ENCODE results near the gene OGFRL1.

DNA sequence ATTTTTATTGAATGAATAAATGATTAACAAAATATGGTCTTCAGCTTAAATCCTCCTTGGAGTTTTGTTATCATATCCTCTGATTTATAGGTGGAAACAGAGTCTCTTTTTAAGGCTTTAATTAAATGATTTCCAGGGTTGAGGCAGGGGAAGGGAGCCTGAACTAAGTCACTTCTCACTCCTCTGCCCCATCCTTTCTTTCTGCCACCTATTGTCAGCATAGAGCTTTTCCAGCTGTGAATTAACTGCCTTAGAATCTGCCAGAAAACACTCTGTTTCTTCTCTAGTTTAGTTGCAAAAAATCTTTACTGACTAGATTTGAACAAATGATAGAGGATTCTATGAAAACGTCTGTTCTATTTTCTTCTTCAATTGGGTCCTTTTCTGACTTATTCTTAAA lies 9.8 kb downstream of the OGFRL1 start:
- TF ChIP-seq, protein P1, sequence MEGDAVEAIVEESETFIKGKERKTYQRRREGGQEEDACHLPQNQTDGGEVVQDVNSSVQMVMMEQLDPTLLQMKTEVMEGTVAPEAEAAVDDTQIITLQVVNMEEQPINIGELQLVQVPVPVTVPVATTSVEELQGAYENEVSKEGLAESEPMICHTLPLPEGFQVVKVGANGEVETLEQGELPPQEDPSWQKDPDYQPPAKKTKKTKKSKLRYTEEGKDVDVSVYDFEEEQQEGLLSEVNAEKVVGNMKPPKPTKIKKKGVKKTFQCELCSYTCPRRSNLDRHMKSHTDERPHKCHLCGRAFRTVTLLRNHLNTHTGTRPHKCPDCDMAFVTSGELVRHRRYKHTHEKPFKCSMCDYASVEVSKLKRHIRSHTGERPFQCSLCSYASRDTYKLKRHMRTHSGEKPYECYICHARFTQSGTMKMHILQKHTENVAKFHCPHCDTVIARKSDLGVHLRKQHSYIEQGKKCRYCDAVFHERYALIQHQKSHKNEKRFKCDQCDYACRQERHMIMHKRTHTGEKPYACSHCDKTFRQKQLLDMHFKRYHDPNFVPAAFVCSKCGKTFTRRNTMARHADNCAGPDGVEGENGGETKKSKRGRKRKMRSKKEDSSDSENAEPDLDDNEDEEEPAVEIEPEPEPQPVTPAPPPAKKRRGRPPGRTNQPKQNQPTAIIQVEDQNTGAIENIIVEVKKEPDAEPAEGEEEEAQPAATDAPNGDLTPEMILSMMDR (conservative IDR thresholded peaks at IDR 0.05; ENCODE audit: low read depth, low read length), result no peak
- TF ChIP-seq EZH2 (IDR thresholded peaks at IDR 0.05; ENCODE audit: borderline replicate concordance, low read depth, low read length, poor library complexity, severe bottlenecking), result no peak

Data from A673 (cell line).